Measurements from ENCODE around the gene PNPLA2.
A peak's percentile ranks its signal among the peaks of the same experiment; 100 is the strongest.

Gene PNPLA2

DNA sequence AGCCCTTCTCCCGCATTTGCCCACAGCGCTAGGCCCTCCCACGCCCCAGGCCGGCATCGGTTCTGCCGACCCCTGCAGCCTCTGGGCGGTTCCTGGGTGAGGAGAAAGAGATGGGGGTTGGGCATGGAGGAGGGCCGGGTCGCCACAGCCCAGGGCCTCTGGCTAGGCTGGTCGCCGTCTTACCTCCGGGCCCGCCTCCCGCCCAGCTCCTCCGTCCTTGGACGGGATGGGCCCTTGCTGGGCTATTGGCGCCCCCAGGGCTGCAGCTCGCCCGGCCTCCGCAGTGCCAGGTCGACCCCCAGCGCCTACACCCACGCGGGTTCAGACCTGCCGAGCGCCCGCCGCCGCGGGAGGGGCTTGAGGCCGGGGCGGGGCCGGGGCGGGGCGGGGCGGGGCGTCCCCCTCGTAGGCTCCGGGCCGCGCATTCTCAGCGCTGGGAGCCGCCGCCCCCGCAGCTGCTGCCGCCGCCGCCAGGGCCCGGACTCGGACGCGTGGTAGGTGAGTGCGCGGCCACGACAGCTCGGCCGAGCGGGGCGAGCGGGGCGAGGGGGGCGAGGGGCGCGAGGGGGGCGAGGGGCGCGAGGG lies 13.9 kb downstream of the PNPLA2 start, which contains the start of gene CD151:
Gene CD151, plus strand, starts transcription at position 424 of the 585 bp plus-strand sequence. CDS start 3,118 bp downstream, outside the sequence.
- peak; percentile 76 for DNase-seq

DNA sequence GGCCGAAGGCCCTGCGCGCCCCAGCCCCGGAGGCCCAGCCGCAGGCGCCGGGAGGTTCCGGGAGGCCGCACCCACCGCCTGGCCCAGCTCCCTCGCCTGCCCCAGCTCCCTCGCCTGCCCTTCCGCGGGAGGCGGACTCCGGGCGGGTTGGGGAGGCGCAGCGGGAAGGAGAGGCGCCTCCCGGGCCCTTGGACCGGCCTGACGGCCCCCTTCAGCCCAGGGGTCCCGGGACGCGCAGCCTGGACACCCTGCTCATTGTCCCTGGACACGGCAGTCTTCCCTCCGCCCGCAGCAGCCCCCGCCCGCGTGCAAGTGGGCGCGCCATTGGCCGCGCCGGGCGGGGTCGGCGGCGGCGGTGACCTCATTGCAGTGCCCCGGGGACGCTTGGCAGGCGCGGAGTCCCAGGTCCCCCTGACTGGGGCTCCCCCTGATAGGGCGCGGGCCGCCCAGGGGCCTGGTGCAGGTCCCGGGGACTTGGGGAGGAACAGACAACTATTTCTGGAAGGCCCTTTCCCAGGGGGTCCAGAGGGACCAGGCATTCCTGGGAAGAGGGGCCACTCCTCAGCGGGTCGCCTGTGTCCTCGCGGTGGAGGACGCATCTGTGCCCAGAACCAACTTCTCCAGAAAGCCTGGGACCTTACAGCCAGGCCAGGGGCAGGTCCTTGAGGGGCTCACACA lies 14.5 kb downstream of the PNPLA2 start:
- DNase-seq = peak; percentile 40

DNA sequence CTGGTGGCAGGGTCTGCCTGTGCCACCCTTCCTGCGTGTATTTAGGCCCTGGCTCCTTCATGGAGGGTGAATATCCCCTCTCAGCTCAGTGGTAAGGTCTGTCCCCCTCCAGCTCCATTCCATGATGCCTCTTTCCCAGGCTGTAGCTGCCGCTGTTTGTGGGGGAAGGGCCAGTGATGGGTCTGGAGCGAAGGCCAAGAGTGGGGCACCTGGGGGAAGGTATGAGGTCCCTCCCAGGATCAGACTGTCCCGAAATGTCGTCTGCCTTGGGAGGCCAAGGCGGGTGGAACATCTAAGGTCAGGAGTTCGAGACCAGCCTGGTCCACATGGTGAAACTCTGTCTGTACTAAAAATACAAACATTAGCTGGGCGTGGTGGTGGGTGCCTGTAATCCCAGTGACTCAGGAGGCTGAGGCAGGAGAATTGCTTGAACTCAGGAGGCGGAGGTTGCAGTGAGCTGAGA lies 15.2 kb downstream of the PNPLA2 start:
- DNase-seq = no peak

DNA sequence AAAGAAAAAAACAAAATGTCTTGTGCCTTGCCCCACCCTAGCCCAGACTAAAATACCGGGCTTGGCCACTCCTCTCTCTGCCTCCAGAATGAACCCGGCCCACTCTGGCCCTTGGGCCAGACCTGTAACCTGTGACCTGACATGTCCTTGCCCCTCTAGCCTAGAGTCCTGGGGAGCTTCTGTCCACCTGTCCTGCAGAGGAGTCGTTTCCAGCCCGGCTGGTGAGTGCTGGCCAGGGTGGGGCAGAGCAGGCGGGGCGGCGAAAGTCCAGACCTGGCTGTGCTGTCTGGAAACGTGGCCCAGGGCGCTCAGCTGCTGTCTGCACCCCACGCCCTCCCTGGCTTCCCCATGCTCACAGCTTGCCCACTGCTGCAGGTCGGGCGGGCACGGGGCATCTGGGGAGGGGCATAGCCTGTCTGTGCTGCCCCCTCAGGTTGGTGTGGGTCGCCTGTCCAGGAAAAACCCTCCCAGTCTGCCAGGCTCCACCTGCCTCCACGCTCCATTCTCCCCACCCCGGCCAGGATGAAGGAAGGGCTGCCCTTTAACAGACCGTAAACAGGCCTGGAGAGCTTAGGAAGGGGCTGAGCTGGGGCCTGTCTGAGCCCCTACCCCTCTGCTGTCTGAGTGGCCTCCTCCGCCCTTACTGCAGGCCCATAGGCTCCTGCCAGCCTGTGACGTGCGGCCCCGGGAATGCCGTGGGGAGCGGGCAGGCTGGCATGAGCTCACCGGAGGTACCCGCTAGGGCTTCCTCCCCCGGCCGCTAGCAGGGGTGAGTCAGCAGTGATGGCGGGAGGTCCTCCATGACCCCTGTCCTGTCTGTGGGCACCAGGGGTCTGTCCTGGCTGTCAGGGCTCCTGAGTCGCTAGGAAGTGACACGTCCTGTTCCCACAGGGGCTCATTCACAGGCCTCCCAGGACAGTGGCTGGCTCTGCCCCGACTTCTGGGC lies 15.9 kb downstream of the PNPLA2 start:
- DNase-seq = peak; percentile 22

DNA sequence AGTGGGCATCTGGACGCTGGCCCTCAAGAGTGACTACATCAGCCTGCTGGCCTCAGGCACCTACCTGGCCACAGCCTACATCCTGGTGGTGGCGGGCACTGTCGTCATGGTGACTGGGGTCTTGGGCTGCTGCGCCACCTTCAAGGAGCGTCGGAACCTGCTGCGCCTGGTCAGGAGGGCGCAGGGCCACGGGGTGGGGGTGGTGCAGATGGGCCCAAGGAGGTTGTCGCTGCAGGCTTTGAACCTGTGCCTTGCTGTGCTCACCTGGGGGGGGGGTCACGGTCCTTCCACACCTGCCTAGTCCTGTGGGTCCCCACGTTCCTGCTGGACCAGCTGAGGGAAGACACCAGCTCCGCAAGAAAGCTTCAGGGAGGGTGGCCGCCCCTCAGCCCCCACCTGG lies 17.6 kb downstream of the PNPLA2 start:
- DNase-seq = no peak

DNA sequence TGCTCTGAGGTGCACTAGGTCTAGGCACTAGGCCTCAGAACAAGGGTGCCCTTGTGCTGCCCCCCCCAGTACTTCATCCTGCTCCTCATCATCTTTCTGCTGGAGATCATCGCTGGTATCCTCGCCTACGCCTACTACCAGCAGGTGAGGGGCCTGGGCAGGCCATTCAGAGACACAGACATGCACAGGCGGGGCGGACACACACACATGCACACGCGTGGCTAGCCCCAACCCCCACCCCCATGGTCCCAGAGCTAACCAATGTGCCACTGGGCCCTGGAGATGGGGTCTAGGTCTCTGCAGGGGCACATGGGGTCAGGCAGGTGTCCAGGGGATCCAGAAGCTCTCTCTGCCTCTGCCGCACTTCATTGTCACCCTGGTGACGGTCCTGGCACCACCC lies 18.0 kb downstream of the PNPLA2 start:
- DNase-seq = no peak

DNA sequence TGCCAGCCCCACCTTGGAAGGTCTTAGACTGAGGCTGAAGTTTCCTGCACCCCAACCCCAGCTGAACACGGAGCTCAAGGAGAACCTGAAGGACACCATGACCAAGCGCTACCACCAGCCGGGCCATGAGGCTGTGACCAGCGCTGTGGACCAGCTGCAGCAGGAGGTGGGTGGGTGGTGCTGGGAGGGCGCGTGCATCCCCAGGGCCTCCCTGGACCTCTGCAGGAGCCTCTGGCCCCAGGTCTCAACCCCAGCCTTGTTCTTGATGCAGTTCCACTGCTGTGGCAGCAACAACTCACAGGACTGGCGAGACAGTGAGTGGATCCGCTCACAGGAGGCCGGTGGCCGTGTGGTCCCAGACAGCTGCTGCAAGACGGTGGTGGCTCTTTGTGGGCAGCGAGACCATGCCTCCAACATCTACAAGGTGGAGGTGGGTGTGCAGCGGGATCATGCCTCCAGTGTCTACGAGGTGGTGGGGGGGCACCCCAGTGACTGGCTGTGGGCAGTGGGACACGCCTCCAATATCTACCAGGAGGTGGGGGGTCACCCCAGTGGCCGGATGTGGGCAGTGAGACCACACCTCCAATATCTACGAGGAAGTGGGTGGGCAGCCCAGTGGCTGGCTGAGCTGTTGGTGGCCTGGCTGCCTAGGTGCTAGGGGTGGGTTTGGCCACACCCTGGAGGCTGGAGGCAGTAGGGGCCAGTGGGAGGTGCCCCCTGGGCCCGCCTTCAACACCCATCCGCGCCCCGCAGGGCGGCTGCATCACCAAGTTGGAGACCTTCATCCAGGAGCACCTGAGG lies 18.7 kb downstream of the PNPLA2 start:
- no peak for DNase-seq

DNA sequence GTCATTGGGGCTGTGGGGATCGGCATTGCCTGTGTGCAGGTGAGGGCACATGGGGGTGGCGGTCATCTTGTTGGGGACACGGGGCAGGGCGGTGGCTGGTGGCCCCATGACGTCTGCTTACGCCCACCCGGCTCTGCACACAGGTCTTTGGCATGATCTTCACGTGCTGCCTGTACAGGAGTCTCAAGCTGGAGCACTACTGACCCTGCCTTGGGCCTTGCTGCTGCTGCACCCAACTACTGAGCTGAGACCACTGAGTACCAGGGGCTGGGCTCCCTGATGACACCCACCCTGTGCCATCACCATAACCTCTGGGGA lies 19.2 kb downstream of the PNPLA2 start:
- no peak for DNase-seq

DNA sequence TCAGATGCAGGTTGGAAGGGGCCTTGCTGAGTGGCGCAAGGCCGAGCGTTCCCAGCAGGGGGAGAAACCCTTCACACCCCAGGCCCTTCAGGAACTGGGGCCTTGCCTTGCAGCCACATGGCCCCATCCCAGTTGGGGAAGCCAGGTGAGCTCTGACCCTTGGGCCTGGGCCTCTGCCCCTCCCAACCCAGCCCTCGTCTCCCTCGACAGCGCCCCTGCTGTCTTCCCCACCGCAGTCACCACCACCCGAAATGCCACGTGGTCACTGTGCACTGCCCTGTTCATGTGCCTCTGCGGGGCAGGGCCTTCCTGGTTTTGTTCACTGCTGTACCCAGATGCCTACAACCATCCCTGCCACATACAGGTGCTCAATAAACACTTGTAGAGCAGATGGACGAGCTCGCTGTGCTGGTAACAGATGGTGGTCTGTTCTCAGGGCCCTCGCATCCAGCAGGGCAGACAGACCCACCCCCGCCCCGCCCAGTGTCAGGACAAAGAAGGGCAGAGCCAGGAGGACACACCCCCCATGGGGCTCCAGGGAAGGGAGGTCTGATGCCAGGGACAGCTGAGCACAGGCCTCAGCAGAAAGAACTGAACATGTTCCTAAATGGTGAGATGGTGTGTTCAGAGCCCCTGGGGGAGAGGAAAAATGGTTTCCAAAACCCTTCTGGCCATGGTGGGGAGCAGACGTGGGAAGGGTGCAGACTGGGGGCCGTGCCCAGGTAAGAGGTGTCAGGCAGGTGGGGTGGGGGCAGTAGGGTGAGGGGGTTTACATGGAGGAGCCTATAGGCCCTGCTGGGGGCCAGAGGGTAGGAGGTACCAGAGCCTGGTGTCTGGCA lies 19.9 kb downstream of the PNPLA2 start:
- DNase-seq = no peak

DNA sequence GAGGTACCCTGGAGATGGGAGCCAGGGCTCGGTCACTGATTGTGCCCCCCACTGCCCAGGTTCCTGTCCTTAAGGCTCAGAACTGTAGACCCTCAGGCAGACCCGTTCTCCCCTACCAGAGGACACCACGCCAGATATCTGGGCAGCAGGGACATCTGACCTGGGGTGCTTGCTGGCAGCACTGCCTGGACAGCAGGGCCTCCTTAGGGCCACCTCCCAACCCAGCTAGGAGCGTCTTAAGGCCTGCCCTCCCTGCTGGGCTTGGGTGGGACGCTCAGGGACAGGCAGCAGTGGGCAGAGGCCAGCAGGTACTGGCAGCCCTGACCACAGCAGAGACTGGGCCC lies 20.5 kb downstream of the PNPLA2 start:
- DNase-seq = no peak

DNA sequence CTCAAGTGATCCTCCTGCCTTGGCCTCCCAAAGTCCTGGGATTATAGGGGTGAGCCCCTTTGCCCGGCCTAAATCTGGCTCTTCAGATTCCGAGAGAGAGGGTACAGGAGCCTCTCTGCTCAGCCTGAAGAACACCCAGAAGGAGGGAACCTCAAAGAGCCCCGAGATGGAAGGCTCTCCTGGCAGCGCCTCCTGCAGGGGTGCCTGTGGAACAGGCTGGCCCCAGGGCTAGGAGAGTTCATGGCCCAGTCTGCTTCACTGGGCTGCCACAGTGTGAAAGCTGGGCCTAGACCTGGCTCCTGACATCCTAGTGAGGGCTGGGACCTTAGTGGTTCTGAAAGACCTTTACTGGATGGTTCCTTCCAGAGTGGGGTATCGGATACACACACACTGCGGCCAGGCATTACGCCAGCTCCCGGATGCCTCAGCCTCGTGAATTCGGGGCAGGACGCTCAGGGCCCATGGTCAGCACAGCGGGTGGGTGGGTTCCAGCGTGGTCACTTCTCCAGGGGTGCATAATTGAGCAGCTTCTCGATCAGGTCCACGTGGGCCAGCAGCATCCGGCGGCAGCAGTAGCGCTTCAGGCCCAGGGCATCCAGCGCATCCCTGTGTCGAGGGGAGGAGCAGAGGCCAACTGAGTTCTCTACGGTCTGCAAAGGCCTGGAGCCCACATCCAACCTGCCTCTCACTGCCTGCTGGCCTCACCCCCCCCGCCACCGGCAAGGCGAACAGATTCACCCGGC lies 21.3 kb downstream of the PNPLA2 start:
- no peak for DNase-seq

DNA sequence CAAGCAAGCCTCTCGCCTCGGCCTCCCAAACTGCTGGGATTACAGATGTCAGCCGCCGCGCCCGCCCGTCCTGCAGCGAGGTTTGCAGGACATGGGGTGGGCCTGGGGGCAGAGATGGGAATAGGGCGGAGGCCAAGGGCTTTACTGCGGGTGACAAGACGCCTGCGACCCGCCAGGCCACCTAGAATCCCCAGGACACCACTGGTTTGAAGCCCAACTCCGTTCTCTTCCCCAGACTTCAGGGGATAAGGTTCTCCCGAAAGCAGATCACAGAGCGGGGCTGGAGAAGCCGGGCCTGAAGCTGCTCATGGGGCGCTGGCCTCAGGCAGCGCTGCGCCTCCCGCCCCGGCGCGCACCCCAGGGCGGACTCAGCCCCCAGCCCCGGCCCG lies 23.3 kb downstream of the PNPLA2 start:
- no peak for DNase-seq

DNA sequence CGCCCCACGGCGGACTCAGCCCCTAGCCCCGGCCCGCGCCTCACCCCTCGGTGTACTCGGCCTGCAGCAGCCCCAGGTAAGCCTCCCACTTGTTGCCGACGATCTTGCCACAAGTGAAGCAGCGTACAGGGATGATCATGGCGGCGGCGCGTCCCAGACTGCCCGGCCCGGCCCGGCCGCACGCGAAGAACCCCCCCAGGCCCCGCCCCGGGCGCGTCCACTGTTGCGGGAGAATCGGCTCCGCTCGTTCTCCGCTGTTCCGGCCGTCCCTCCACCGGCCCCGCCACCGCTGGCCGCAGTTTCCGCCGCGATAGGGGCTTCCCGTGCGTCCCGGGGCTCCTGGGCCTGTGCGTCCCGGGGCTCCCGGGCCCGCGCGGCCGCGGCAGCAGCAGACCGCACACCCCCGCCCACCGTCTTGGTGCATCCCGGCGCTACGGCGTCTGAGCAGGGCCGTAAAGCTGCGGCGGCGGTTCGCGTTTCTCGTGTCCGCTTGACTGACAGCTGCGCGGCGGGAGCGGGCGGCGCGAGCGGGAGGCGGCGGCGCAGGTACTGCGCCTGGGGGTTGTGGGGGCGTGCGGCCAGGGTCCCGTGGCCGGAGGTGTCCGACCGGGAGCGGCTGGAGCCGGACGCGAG lies 23.8 kb downstream of the PNPLA2 start, which contains the start of the genes POLR2L and TSPAN4:
Gene POLR2L, minus strand, starts transcription at position 160 of the 633 bp plus-strand sequence. Its CDS starts 21 bp downstream, at position 139.
Gene TSPAN4, plus strand, starts transcription at position 483 of the 633 bp plus-strand sequence. CDS start 7,453 bp downstream, outside the sequence.
- peak; percentile 92 for DNase-seq

DNA sequence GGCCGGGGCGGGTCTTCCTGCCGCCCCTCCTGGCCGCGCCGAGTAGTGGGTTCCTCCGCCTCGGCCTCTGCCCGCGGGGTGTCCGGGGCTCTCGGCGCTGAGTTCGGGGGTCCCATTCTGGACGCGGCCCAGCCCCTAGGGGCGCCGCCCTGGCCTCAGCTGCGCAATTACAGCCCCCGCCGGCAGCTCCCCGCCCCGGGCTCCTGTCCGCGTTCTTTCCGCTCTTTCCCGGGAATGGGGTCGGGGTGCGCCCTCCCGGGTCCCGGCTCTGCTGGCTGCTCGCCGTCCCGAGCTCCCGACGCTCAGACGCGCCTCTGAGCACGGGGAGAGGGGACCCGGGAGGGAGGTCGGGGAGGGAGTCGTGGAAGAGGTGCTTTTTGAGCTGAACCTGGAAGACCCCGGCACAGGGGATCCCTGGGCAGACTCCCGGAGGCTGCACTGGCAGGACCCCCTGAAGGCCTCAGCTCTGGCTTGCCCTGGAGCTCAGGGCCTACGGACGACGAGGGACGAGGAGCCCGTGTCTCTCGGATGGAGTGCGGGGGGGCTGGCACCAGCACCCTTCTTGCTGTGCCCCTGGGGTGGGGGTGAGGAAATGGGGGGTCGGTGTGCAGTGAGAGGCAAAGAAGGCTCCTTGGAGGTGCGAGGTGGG lies 24.5 kb downstream of the PNPLA2 start:
- DNase-seq = peak; percentile 23

DNA sequence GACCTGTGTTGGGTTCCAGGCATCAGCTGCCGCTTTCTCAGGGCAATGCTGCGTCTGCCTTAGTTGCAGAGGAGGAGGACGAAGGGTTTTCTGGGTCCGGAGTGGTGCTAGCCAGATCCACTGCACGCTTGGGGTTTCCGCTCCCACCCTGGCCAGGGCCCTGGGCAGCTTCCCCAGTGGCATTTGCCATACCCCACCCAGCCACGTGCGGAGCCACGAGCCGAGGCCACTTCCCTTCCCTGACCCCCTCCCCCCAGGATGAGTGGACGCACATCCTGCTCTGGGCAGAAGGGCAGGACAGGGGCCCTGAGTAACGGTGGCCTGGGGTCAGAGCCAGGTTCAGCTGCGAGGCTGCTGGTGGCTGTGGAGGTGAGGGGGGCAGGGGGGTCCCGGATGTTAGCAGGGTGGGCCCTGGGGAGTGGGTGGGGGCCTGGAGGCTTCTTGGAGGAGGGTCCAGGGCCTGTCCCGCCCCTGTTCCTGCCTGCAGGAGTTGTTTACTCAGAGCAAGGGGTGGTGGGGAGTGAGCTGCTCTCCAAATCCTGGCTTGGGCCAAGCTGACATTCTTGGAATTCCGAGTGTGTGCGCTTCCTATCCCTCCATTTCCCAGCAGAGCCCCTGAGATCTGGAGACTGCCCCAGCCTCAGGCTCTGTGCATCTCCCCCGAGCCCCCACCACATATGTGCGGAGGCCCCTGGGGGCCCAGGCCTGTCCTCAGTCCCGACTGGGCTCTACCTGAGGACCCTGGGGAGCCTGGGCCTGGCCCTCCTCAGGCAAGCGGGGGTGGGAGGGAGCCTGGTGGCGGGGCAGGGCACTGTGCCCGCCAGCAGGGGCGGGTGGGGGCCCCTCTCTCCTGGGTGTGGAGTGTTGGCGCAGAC lies 25.3 kb downstream of the PNPLA2 start:
- no peak for DNase-seq

DNA sequence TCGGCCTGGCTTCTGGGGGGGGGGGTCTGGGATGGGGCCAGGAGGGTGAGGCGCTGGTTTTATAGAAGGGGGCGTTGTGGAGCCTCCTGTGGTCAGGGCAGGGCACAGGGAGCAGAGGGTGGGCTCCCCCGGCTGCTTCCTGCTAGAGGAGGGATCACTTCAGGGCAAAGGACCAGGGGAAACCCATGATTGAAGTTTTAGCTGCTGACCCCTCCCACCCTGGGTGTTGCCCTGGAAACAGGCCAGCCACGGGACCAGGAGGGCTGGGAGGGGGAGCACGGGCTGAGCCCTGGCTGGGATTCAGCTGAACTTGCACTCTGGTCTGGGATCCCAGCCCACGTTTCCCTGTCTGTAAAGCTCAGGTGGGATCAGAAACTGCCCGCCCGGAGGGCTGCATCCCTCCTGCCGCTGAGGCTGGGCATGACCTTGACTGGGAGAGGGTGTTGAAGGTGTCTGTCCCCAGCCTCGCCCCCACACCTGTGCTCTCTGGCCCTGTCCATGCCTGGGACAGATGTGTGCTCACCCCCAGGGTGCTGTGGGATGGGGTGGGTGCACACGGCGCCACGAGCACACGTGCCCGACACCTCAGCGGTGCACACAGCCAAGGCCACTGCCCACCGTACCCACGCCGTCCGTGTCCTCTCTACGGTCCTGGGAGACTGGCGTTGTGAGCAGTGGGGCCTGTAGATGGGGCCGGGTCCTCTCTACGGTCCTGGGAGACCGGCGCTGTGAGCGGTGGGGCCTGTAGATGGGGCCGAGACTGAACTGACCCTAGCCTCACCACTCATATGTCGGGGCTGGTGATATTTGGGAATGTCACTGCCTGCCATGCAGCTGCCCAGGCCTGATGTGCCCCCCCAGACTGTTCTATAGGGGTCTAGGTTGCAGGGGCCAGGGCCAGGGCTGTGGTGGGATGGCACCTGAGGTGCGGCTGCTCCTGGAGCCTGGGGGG lies 26.3 kb downstream of the PNPLA2 start:
- DNase-seq = peak; percentile 31

DNA sequence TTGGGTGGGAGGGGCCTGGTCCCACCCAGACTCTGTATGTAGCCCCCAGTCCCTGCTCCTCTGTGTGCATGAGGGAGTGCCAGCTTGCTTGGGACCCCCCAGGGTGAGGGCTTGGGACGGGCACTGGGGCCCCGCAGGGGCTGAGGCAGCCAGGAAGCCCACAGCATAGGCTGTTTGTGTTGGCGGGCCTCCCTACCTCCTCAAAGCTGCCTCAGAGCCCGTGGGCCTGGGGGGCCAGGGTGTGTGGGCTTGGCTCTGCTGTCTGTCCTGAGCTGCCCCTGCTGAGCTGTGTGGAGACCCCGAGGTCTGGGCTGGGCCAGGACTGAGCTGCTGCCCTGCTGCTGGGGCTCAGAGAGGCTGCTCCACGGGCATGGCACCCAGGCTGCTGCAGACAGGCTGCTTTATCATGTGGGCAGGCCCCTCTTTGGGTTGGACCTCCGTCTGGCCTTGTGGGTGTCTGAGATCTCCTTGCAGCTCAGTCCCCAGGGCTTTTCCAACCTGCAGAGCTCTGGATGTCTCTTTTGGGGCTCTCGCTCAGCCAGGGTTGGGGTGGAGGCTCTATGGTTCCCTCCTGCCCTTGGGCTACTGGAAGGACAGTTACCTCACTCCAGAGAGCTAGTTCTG lies 27.3 kb downstream of the PNPLA2 start:
- no peak for DNase-seq
